IMR-90 (cell line): ENCODE results near the gene HTR2A. TPM values are rescaled to one million over a fixed set of nuclear protein-coding genes. Genes with fewer than 3 reads are reported as not detected.

Experiments
- ATAC-seq: fragments of 200-7000 bp; cut with Tn5 transposase; 2 replicates; pipeline ENCODE4 v1.9.1; 2020; ENCODE audit warnings: low read depth, mild to moderate bottlenecking, moderate library complexity
- BruUV-seq: library from RNA; stranded (reverse); fragments of 400-500 nt; replicated peaks from 2 replicates; lab custom pipeline; 2021; lab: Mats Ljungman, UMichigan
- CTCF ChIA-PET: fragments of 300-600 bp; formaldehyde crosslinking; extraction: SDS; loops from one replicate; lab custom pipeline; 2021; ENCODE audit warnings: antibody characterized with exemption; lab: Yijun Ruan, JAX
- POLR2A ChIA-PET: fragments of 300-600 bp; sonication (Branson Sonifier 250); formaldehyde crosslinking; loops from one replicate; lab custom pipeline; 2022; ENCODE audit warnings: antibody characterized with exemption; ENCODE audit not compliant: unreplicated experiment; lab: Charles Lee
- DNase-seq: peaks from one replicate; pipeline ENCODE4 v3.0.0; 2013
- H2AFZ ChIP-seq: replicated peaks from 2 replicates; pipeline ENCODE3; 2013; ENCODE audit warnings: low read length, mild to moderate bottlenecking; ENCODE audit not compliant: poor library complexity
- H2AK5ac ChIP-seq: 2 replicates; pipeline ENCODE4 v1.6.1; 2013; ENCODE audit warnings: low read depth, low read length, inconsistent platforms
- H2AK9ac ChIP-seq: replicated peaks from 2 replicates; pipeline ENCODE3; 2013; ENCODE audit warnings: mild to moderate bottlenecking, low read depth, low read length, moderate library complexity; ENCODE audit not compliant: poor library complexity
- H2BK120ac ChIP-seq: 2 replicates; pipeline ENCODE4 v1.6.1; 2013; ENCODE audit warnings: low read depth, low read length, inconsistent platforms
- H2BK15ac ChIP-seq: 3 replicates; pipeline ENCODE4 v1.6.1; 2013; ENCODE audit warnings: low read depth, low read length, inconsistent platforms
- H2BK20ac ChIP-seq: 2 replicates; pipeline ENCODE4 v1.6.1; 2013; ENCODE audit warnings: low read depth, mild to moderate bottlenecking, inconsistent platforms, low read length, moderate library complexity
- H2BK5ac ChIP-seq: 2 replicates; pipeline ENCODE4 v1.6.1; 2013; ENCODE audit warnings: mild to moderate bottlenecking, low read depth, low read length, inconsistent platforms; ENCODE audit not compliant: poor library complexity, severe bottlenecking
- H3K14ac ChIP-seq: replicated peaks from 2 replicates; pipeline ENCODE4 v1.6.1; 2013; ENCODE audit warnings: low read depth, low read length, inconsistent platforms
- H3K18ac ChIP-seq: 2 replicates; pipeline ENCODE4 v1.6.1; 2013; ENCODE audit warnings: low read depth, low read length, control low read depth
- H3K23ac ChIP-seq: 2 replicates; pipeline ENCODE4 v1.6.1; 2013; ENCODE audit warnings: low read depth, low read length, inconsistent platforms
- H3K27ac ChIP-seq: 2 replicates; pipeline ENCODE4 v1.5.1; 2013; ENCODE audit warnings: mild to moderate bottlenecking, control low read depth, low read length; ENCODE audit not compliant: insufficient read depth
- H3K27me3 ChIP-seq: 2 replicates; pipeline ENCODE4 v1.6.1; 2013; ENCODE audit warnings: low read length; ENCODE audit not compliant: control insufficient read depth, insufficient read depth
- H3K36me3 ChIP-seq: 2 replicates; pipeline ENCODE4 v1.6.1; 2013; ENCODE audit warnings: low read length, mixed read lengths; ENCODE audit not compliant: control insufficient read depth, insufficient read depth
- H3K4ac ChIP-seq: 2 replicates; pipeline ENCODE4 v1.6.1; 2013; ENCODE audit warnings: low read depth, low read length, inconsistent platforms
- H3K4me1 ChIP-seq: 2 replicates; pipeline ENCODE4 v1.6.1; 2013; ENCODE audit warnings: low read length, mixed read lengths; ENCODE audit not compliant: control insufficient read depth, insufficient read depth
- H3K4me2 ChIP-seq: 2 replicates; pipeline ENCODE4 v1.6.1; 2013; ENCODE audit warnings: low read depth, mild to moderate bottlenecking, control low read depth, low read length, moderate library complexity
- H3K4me3 ChIP-seq: 2 replicates; pipeline ENCODE4 v1.5.1; 2013; ENCODE audit warnings: low read depth, mild to moderate bottlenecking, control low read depth, low read length, moderate library complexity; ENCODE audit not compliant: insufficient read depth
- H3K56ac ChIP-seq: 2 replicates; pipeline ENCODE4 v1.6.1; 2013; ENCODE audit warnings: low read length, inconsistent platforms; ENCODE audit not compliant: insufficient read depth; ENCODE audit errors: extremely low read depth
- H3K79me1 ChIP-seq, 2 experiments: 2 replicates each; pipeline ENCODE4 v1.6.1; 2013; ENCODE audit warnings: low read length in 2 of 2, inconsistent platforms in 1 of 2, low read depth in 1 of 2
- H3K9ac ChIP-seq: 2 replicates; pipeline ENCODE4 v1.6.1; 2013; ENCODE audit warnings: low read depth, low read length, control low read depth
- H3K9me1 ChIP-seq: 2 replicates; pipeline ENCODE4 v1.6.1; 2013; ENCODE audit warnings: low read length, inconsistent platforms; ENCODE audit not compliant: insufficient read depth
- H3K9me3 ChIP-seq: 2 replicates; pipeline ENCODE4 v1.6.1; 2013; ENCODE audit warnings: low read length; ENCODE audit not compliant: control insufficient read depth, insufficient read depth
- H4K20me1 ChIP-seq: 2 replicates; pipeline ENCODE4 v1.6.1; 2013; ENCODE audit warnings: low read length, inconsistent platforms; ENCODE audit not compliant: insufficient read depth
- H4K5ac ChIP-seq: 2 replicates; pipeline ENCODE4 v1.6.1; 2013; ENCODE audit warnings: mild to moderate bottlenecking, low read depth, low read length, control low read depth
- H4K8ac ChIP-seq, 2 experiments: 2 replicates each; pipeline ENCODE4 v1.6.1; 2013; ENCODE audit warnings: low read depth in 2 of 2, low read length in 2 of 2, control low read depth in 1 of 2, inconsistent platforms in 1 of 2
- H4K91ac ChIP-seq: 2 replicates; pipeline ENCODE4 v1.6.1; 2013; ENCODE audit warnings: low read depth, low read length, inconsistent platforms; ENCODE audit not compliant: insufficient read depth
- FOS ChIP-seq: fragments of 150-350 bp; IDR thresholded peaks from 2 replicates; pipeline ENCODE4 v1.6.1; 2016; ENCODE audit warnings: low read depth, low read length
- POLR2A ChIP-seq: IDR thresholded peaks from 2 replicates; pipeline ENCODE4 v1.6.1; 2012; ENCODE audit warnings: mild to moderate bottlenecking, low read depth, low read length
- RAD21 ChIP-seq: IDR thresholded peaks from 2 replicates; pipeline ENCODE4 v1.6.1; 2012; ENCODE audit warnings: low read length, improper control_type of control experiment
- RCOR1 ChIP-seq: IDR thresholded peaks from 2 replicates; pipeline ENCODE4 v1.6.1; 2012; ENCODE audit warnings: mild to moderate bottlenecking, low read length, improper control_type of control experiment; ENCODE audit not compliant: insufficient replicate concordance
- RFX5 ChIP-seq: IDR thresholded peaks from 2 replicates; pipeline ENCODE4 v1.8.0; 2012; ENCODE audit warnings: low read depth, mild to moderate bottlenecking, low read length, moderate library complexity
- USF2 ChIP-seq: fragments of 150-350 bp; IDR thresholded peaks from 2 replicates; pipeline ENCODE4 v1.6.1; 2017; ENCODE audit warnings: mild to moderate bottlenecking, antibody characterized with exemption, low read length, low read depth
- WGBS, 2 experiments: methylation state at CpG; one replicate each; pipeline versions ENCODE4 v1.1.5 to v1.1.7; 2013; ENCODE audit warnings: missing lambda C conversion rate in 2 of 2; ENCODE audit not compliant: insufficient read length in 1 of 2; ENCODE audit errors: extremely low coverage in 2 of 2; 5-methylcytosine and 5-hydroxymethylcytosine counted together
- dilution Hi-C: fragments of 300-500 bp; cut with HindIII; formaldehyde crosslinking; loops from one replicate; pipeline ENCODE4 v1.14.3; 2018; ENCODE audit warnings: low sequenced_read_pairs; ENCODE audit not compliant: unreplicated experiment
- in situ Hi-C: fragments of 300-500 bp; cut with MboI; formaldehyde crosslinking; loops from 3 replicates; pipeline ENCODE4 v1.14.3; 2019; ENCODE audit warnings: low sequenced_read_pairs, inconsistent platforms, mixed read lengths
- intact Hi-C: fragments of 100-400 bp; cut with micrococcal nuclease; formaldehyde crosslinking; loops from 2 replicates; pipeline ENCODE4 v1.10.0; 2022
- polyA plus RNA-seq, 3 experiments: library from polyadenylated mRNA; depleted of rRNA; stranded (reverse); fragments of >200 nt; gene quantifications; 2 replicates each; pipeline ENCODE4 v1.2.3, GENCODE V29; 2012; ENCODE audit warnings: low replicate concordance in 1 of 3
- total RNA-seq: library from RNA; depleted of rRNA; stranded (reverse); fragments of >200 nt; gene quantifications from 2 replicates; pipeline ENCODE4 v1.2.3, GENCODE V29; 2012

HTR2A gene
- total and polyA plus RNA-seq, 2 of the 4 experiments (the other 2 are of a cell fraction) = 0.02 TPM; not detected in 1

GRCh38 chr13:46855166-46855565, 41.7 kb downstream of the HTR2A start:
- Histone ChIP-seq H3K4me3 (no peak overlapping the region), H3K9me1 (no peaks in the 10 kb centered on the region), H3K23ac (no peak overlapping the region), H2AK9ac (no peak overlapping the region), H3K56ac (no peak overlapping the region), H3K4me1 (no peaks in the 10 kb centered on the region), H3K27ac (no peak overlapping the region), H2AK5ac (no peak overlapping the region), H3K14ac (no peak overlapping the region), H2AFZ (no peak overlapping the region), H4K5ac (no peak overlapping the region), H3K79me1 (no peaks in the 10 kb centered on the region), H2BK5ac (no peak overlapping the region), H2BK120ac (no peak overlapping the region), H4K8ac (no peak overlapping the region), H2BK15ac (no peak overlapping the region), H3K9ac (no peak overlapping the region), H3K4me2 (no peak overlapping the region), H3K36me3 (no peaks in the 10 kb centered on the region), H3K9me3 (no peaks in the 10 kb centered on the region), H3K27me3 (peaks cover 35% of the 10 kb centered on the region), H4K91ac (no peak overlapping the region), H3K4ac (no peak overlapping the region), H3K18ac (no peak overlapping the region), H2BK20ac (no peak overlapping the region), H4K20me1 (no peaks in the 10 kb centered on the region)
- CTCF ChIA-PET = no interaction called here
- intact Hi-C loops = no loop called here
- POLR2A ChIA-PET = no interaction called here
- dilution Hi-C loops = no loop called here
- in situ Hi-C loops = no loop called here
- ATAC-seq (no peak), DNase-seq (no peak)
- BruUV-seq = no TSS peak
- TF ChIP-seq USF2 = no peak
- no peak for TF ChIP-seq RCOR1
- TF ChIP-seq RAD21 = no peak
- TF ChIP-seq RFX5 = no peak
- TF ChIP-seq FOS = no peak
- no peak for TF ChIP-seq POLR2A
- 80% methylated on average over 1 of the region's 2 CpGs; no CpG with 5 or more reads in 1 of the 2 experiments for WGBS, 2 experiments
